GM18498 (cell line): Measurements from ENCODE around the gene SLC29A3.

Experiments
- ATAC-seq: cut with Tn5 transposase; IDR thresholded peaks from one replicate; pipeline ENCODE4 v1.9.1; 2021; ENCODE audit warnings: mild to moderate bottlenecking, moderate library complexity; ENCODE audit not compliant: unreplicated experiment

SLC29A3 gene

DNA sequence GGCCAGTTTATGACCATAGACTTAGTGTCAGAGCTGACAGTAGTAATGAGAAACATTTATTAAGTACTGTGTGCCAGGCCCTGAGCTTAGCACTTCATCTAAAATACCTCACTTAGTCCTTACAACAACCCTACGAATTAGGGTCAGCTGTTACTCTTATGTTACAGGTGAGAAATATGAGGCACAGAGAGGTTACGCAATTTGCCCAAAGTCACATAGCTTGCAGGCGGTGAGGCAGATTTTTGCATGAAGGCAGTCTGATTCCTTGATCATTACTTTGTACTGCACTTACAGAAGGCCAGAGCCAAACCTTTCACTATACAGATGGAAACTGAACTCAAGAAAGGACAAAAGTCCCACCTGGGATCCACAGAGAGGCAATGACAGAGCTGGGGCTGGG, 87.8 kb downstream of the SLC29A3 start:
- no peak for ATAC-seq

GRCh38 chr10:71408436-71409225, 89.6 kb downstream of the SLC29A3 start:
- no peak for ATAC-seq

DNA sequence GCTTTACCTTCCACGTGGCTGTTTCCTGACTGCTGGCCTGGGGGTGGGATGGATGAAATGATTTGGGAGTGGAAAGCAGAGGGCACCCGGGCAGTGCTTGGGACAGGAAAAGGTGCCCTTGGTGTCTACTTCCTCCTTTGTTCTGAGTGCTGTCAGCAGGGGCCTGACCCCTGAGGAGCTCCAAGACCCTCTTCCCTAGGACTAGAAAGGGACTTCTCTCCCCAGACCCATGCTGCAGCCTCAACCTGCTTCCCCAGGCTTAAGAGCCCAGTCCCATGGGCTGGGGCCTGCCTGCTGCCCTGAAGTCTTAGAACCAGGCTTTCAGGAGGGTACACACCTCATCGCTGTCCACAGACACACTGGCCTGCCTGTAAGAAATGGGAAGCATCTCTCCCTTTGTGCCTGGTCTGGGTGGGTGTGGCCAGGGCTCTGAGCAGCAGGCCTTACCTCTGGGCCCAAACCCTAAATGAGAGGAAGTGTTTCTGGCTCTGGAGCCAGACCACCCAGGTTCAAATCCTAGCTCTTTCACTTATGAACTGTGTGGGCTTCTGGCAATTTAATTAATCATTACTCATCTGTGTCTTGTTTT, 90.6 kb downstream of the SLC29A3 start:
- ATAC-seq = no peak
